Nephron progenitor cell (in vitro differentiated cells): Measurements from ENCODE around the gene PTGER1.

Experiments used
- DNase-seq: peaks from one replicate; pipeline ENCODE4 v3.0.0; 2021
- H3K27ac Mint-ChIP-seq: 2 replicates; pipeline ENCODE4 v1.8.0; 2021; ENCODE audit warnings: mild to moderate bottlenecking, moderate library complexity, mixed read lengths
- H3K27me3 Mint-ChIP-seq: 2 replicates; pipeline ENCODE4 v1.8.0; 2021; ENCODE audit warnings: mild to moderate bottlenecking, low read depth, mixed read lengths; ENCODE audit not compliant: poor library complexity
- H3K36me3 Mint-ChIP-seq: 2 replicates; pipeline ENCODE4 v1.8.0; 2021; ENCODE audit warnings: low read depth, mixed read lengths
- H3K4me1 Mint-ChIP-seq: 2 replicates; pipeline ENCODE4 v1.8.0; 2021; ENCODE audit warnings: mixed read lengths
- H3K4me3 Mint-ChIP-seq: 2 replicates; pipeline ENCODE4 v1.8.0; 2021; ENCODE audit warnings: mild to moderate bottlenecking, moderate library complexity, mixed read lengths
- H3K9me3 Mint-ChIP-seq: 2 replicates; pipeline ENCODE4 v1.8.0; 2021; ENCODE audit warnings: mild to moderate bottlenecking, moderate library complexity, mixed read lengths
- TF ChIP-seq, protein P1 (sequence below): fragments of 200-600 bp; sonication (generic); IDR thresholded peaks from 2 replicates; pipeline ENCODE4 v1.5.0; 2021; ENCODE audit warnings: antibody characterized with exemption

The PTGER1 gene

DNA sequence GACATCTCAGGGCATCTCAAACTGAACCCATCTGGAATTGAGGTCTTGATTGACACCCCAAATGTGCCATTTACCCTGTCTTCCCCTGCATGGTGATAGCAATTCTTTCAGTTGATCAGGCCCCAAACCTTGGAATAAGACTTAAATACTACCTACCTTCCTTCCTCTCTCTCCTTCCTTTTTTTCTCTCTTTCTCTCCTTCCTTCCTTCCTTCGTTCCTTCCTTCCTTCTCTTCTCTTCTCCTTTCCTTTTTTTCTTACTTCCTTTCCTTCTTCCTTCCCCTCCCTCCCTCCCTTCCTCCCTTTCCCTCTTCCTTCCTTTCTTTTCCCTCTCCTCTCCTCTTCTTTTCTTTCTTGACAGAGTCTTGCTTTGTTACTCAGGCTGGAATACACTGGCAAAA, 28.1 kb upstream of the PTGER1 start:
- Mint-ChIP-seq H3K27me3 (peaks cover 20% of the 10 kb centered on the region), H3K9me3 (no peaks in the 10 kb centered on the region), H3K27ac (no peak overlapping the region), H3K4me1 (peaks cover 39% of the 10 kb centered on the region), H3K36me3 (no peaks in the 10 kb centered on the region), H3K4me3 (no peak overlapping the region)
- DNase-seq, result no peak
- TF ChIP-seq, protein P1, sequence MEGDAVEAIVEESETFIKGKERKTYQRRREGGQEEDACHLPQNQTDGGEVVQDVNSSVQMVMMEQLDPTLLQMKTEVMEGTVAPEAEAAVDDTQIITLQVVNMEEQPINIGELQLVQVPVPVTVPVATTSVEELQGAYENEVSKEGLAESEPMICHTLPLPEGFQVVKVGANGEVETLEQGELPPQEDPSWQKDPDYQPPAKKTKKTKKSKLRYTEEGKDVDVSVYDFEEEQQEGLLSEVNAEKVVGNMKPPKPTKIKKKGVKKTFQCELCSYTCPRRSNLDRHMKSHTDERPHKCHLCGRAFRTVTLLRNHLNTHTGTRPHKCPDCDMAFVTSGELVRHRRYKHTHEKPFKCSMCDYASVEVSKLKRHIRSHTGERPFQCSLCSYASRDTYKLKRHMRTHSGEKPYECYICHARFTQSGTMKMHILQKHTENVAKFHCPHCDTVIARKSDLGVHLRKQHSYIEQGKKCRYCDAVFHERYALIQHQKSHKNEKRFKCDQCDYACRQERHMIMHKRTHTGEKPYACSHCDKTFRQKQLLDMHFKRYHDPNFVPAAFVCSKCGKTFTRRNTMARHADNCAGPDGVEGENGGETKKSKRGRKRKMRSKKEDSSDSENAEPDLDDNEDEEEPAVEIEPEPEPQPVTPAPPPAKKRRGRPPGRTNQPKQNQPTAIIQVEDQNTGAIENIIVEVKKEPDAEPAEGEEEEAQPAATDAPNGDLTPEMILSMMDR, result no peak

DNA sequence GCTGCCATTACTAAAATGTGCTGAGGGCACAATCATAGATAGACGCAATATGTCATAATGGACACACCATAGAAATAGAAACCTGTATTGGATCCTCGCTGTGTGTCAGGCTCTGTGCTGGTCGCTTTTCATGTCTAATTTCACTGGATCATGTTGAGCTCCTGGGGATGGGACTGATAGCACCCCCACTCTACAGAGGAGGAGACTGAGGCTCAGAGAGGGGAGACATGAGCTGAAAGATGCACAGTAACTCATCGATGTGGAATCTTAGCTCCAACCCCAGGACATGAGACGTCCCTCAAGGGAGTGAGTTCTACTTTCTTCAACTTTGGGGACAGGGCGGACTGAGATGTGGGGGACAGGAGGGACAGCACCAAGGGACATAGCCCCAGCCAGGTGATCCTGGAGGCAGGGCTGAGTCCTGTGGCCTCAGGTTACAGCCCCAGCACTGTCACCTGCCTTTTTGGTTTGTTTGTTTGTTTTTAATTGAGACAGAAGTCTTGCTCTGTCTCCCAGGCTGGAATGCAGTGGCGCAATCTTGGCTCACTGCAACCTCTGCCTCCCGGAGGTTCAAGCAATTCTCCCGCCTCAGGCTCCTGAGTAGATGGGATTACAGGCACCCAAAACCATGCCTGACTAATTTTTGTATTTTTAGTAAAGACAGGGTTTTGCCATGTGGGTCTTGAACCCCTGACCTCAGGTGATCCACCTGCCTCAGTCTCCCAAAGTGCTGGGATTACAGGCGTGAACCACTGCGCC, 27.4 kb upstream of the PTGER1 start:
- no peaks in the 10 kb centered on the region for H3K36me3 Mint-ChIP-seq
- no peaks in the 10 kb centered on the region for H3K9me3 Mint-ChIP-seq
- no peak for DNase-seq
- TF ChIP-seq, protein P1, result no peak
- H3K4me1 Mint-ChIP-seq, result peaks cover 38% of the 10 kb centered on the region
- H3K27ac Mint-ChIP-seq, result peak overlapping the region; percentile 68
- no peak overlapping the region for H3K4me3 Mint-ChIP-seq
- peaks cover 18% of the 10 kb centered on the region for H3K27me3 Mint-ChIP-seq

DNA sequence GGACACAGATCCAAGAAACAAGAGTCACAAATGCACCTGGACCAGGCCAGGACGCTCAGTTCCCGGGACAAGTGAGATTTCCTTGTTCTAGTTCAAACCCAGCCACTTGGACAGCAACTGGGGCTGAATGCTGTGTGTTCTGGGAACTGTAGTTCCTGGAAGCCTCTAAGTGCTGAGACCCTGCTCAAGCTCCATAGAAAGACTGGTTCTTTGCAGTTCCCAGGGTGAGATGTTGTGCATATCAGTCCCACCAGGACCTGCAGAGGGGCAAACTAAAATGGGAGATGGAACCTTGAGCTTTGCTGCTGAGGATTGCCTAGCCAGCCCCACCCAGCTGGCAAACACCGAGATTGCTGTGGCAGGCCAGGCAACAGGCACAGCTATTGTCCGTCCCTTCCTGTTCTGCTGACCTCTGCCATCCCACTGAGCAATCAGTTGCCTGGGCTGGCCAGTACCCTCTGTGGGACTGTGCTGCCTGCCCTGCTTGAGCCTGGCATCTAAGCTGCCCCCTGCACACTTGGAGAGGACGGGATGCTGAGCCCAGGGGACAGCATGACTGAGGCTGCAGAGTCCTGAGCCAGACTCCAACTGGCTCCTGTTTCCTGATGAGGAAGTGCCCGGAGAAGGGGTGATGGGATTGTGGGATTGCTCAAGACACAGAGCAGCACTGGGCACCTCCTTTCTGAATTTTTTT, 22.2 kb upstream of the PTGER1 start:
- peak overlapping the region; percentile 39 for H3K27ac Mint-ChIP-seq
- H3K4me1 Mint-ChIP-seq, result peaks cover 33% of the 10 kb centered on the region
- no peak for DNase-seq
- peaks cover 6% of the 10 kb centered on the region for H3K27me3 Mint-ChIP-seq
- peaks cover 15% of the 10 kb centered on the region for H3K36me3 Mint-ChIP-seq
- H3K4me3 Mint-ChIP-seq, result no peak overlapping the region
- H3K9me3 Mint-ChIP-seq, result no peaks in the 10 kb centered on the region
- TF ChIP-seq, protein P1, result no peak

DNA sequence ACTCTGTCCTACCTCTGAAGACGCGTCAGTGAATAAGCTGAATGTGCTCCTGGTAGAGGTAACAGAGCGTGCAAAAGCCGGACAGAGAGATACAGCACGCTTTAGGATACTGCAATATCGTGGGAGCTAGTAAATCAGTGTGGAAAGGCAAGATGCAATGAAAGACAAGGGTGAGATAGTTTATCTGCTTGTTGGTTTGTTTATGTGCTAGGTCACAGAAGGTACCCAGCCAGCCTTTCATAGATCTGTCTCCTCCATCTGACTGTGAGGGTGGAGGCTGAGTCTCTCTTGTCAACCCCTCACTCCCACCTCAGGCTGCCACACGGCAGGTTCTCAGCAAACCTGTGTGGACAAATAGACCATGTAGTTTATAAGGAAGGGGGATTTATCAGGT, 21.7 kb upstream of the PTGER1 start:
- Mint-ChIP-seq H3K27ac (no peak overlapping the region), H3K4me1 (peaks cover 29% of the 10 kb centered on the region), H3K9me3 (no peaks in the 10 kb centered on the region), H3K27me3 (peaks cover 6% of the 10 kb centered on the region), H3K36me3 (peaks cover 15% of the 10 kb centered on the region), H3K4me3 (peak overlapping the region; percentile 62)
- TF ChIP-seq, protein P1, result no peak
- DNase-seq, result no peak

DNA sequence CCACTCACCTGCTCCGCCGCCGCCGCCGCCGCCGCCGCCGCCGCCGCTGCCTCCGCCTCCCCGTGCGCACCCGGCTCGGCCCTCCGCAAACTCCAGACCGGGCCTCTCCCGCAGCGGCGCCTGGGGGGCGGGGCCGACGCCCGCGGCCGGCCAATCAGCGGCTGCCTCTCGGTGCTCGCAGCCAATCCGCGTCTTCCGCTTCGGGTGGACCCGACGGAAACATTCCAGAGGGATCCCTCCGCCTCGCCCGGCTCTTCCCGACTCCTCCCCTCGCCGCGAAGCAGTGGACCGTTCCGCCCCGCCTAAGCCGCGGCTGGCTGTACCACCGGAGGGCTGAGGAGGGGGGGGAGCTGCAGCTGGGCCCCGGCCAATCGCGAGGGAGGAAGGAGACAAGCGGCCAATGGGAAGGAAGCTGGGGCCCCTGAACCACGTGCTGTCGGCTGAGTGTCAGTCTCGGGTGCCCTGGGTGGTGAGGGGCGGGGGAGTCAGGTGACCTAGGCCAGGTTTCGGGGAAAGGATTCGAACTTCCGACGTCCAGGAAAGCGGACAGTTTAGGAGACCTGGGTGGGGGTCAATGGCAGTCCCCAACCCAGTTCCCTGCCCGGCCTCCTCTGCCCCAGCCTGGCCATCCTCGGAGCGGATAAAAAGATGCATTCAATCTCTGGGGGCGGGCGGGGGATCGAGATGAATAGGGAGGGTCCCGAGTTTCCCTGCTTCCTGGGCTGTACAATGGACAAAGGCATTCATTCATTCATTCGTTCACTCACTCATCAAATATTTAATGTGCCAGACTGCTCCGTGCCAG, 21.1 kb upstream of the PTGER1 start, which contains the start of gene GIPC1:
Gene GIPC1 (minus strand): TSS at position 99 of the 805 bp plus-strand sequence. CDS start 13,151 bp downstream, outside the sequence.
- Mint-ChIP-seq H3K4me1 (peaks cover 29% of the 10 kb centered on the region), H3K9me3 (no peaks in the 10 kb centered on the region), H3K36me3 (peaks cover 21% of the 10 kb centered on the region), H3K27ac (peak within 1 kb of the TSS; percentile 48), H3K4me3 (peak within 1 kb of the TSS; percentile 88), H3K27me3 (peaks cover 6% of the 10 kb centered on the region)
- DNase-seq, result peak; percentile 97
- TF ChIP-seq, protein P1, result no peak
